ENCODE data around the gene DAZL.

Gene DAZL

GRCh38 chr3:16545413-16546185 lies 59.6 kb downstream of the DAZL start:
- DNase-seq (ENCODE audit: low read depth in 2 of 2) = no peak

GRCh38 chr3:16543242-16543864 lies 61.9 kb downstream of the DAZL start:
- DNase-seq (ENCODE audit: low read depth in 2 of 2) = no peak

- DNase-seq (ENCODE audit: low read depth in 2 of 2) = no peak
These were observed 66.7 kb downstream of the DAZL start for GRCh38 chr3:16538507-16538906.

- DNase-seq (ENCODE audit: low read depth in 2 of 2) = no peak
These were observed 68.2 kb downstream of the DAZL start for GRCh38 chr3:16536996-16537395.
